ENCODE results near the gene TFDP2.
"Not testable (repeated sequence)": the region's sequence is repeated elsewhere in the genome, so short reads cannot be mapped to it uniquely, and the experiment has no call there.

TFDP2 gene

GRCh38 chr3:141925677-141926076 is 223.7 kb downstream of the TFDP2 start:
- DNase-seq (ENCODE audit: low spot score): not testable (repeated sequence)

- DNase-seq (ENCODE audit: low spot score): no peak
Observed at GRCh38 chr3:141921316-141921715, 228.0 kb downstream of the TFDP2 start.

GRCh38 chr3:141920701-141921100 is 228.6 kb downstream of the TFDP2 start:
- peak; percentile 66 for DNase-seq (ENCODE audit: low spot score)

GRCh38 chr3:141915766-141916165 is 233.6 kb downstream of the TFDP2 start:
- no peak for DNase-seq (ENCODE audit: low spot score)

- DNase-seq (ENCODE audit: low spot score): no peak
Observed at GRCh38 chr3:141915016-141915415, 234.3 kb downstream of the TFDP2 start.

GRCh38 chr3:141914311-141914710 is 235.0 kb downstream of the TFDP2 start:
- DNase-seq (ENCODE audit: low spot score): no peak

- peak; percentile 62 for DNase-seq (ENCODE audit: low spot score)
Observed at GRCh38 chr3:141913150-141913811, 236.1 kb downstream of the TFDP2 start.

GRCh38 chr3:141909986-141910385 is 239.4 kb downstream of the TFDP2 start:
- not testable (repeated sequence) for DNase-seq (ENCODE audit: low spot score)

- DNase-seq (ENCODE audit: low spot score): no peak
Observed at GRCh38 chr3:141909408-141909807, 239.9 kb downstream of the TFDP2 start.

GRCh38 chr3:141905129-141905528 is 244.2 kb downstream of the TFDP2 start:
- DNase-seq (ENCODE audit: low spot score): no peak

GRCh38 chr3:141904203-141904602 is 245.1 kb downstream of the TFDP2 start:
- DNase-seq (ENCODE audit: low spot score): no peak

- no peak for DNase-seq (ENCODE audit: low spot score)
Observed at GRCh38 chr3:141901914-141902313, 247.4 kb downstream of the TFDP2 start.

- DNase-seq (ENCODE audit: low spot score): no peak
Observed at GRCh38 chr3:141900343-141900742, 249.0 kb downstream of the TFDP2 start.

- no peak for DNase-seq (ENCODE audit: low spot score)
Observed at GRCh38 chr3:141898908-141899307, 250.4 kb downstream of the TFDP2 start.

- no peak for DNase-seq (ENCODE audit: low spot score)
Observed at GRCh38 chr3:141895731-141896130, 253.6 kb downstream of the TFDP2 start.

- no peak for DNase-seq (ENCODE audit: low spot score)
Observed at GRCh38 chr3:141894524-141895176, 254.7 kb downstream of the TFDP2 start.

Measured in D341Med (cell line).